Fibroblast of mammary gland (primary cell): Measurements from ENCODE around the gene POC1B.

ENCODE experiments used
- DNase-seq: peaks from one replicate; pipeline ENCODE4 v3.0.0-alpha.2; 2010; ENCODE audit warnings: low read depth
- H3K4me3 ChIP-seq: 2 replicates; pipeline ENCODE4 v1.5.1; 2011; ENCODE audit warnings: low read depth, mild to moderate bottlenecking, low read length, moderate library complexity; ENCODE audit not compliant: control insufficient read depth
- TF ChIP-seq, protein P1 (sequence below): conservative IDR thresholded peaks from 2 replicates; pipeline ENCODE4 v1.5.1; 2011; ENCODE audit warnings: low read depth, low read length, inconsistent platforms; ENCODE audit not compliant: control insufficient read depth, insufficient read depth

POC1B gene

DNA sequence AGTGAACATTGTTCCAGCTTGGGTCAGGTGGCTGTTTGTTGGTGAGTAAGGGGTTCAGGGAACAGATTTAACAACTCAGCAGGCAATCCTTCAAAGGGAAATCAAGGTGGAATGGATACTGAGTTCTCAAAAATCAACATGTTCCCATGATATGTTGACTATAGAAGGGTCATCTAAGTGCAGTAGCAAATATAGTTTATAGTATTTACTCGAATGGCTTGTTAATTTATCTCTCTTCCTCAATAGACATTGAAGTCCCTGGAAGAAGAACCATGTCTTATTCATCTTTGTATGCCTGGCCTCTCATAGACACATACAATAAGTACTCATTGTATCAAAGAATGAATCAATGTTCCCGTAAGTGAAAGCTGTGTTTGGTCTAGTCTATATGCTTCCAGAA, 149.0 kb downstream of the POC1B start:
- H3K4me3 ChIP-seq = no peak overlapping the region
- TF ChIP-seq, protein P1, sequence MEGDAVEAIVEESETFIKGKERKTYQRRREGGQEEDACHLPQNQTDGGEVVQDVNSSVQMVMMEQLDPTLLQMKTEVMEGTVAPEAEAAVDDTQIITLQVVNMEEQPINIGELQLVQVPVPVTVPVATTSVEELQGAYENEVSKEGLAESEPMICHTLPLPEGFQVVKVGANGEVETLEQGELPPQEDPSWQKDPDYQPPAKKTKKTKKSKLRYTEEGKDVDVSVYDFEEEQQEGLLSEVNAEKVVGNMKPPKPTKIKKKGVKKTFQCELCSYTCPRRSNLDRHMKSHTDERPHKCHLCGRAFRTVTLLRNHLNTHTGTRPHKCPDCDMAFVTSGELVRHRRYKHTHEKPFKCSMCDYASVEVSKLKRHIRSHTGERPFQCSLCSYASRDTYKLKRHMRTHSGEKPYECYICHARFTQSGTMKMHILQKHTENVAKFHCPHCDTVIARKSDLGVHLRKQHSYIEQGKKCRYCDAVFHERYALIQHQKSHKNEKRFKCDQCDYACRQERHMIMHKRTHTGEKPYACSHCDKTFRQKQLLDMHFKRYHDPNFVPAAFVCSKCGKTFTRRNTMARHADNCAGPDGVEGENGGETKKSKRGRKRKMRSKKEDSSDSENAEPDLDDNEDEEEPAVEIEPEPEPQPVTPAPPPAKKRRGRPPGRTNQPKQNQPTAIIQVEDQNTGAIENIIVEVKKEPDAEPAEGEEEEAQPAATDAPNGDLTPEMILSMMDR = no peak
- no peak for DNase-seq

DNA sequence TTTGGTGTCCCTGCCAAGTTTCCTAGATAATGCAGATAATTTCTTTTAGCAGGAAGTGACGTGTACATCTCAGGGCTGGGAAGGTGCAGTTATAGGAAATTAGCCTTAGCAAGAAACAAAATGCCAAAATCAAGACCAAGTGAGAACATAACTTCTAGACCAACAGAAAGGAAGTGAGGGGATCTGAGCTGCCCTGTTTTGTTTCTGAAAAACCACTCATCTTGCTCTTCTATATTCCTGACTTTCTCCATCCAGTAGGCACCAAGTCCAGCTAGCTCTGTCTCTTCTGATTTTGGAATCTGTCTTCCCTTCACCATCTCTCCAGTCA, 149.7 kb downstream of the POC1B start:
- TF ChIP-seq, protein P1 = no peak
- DNase-seq = no peak

DNA sequence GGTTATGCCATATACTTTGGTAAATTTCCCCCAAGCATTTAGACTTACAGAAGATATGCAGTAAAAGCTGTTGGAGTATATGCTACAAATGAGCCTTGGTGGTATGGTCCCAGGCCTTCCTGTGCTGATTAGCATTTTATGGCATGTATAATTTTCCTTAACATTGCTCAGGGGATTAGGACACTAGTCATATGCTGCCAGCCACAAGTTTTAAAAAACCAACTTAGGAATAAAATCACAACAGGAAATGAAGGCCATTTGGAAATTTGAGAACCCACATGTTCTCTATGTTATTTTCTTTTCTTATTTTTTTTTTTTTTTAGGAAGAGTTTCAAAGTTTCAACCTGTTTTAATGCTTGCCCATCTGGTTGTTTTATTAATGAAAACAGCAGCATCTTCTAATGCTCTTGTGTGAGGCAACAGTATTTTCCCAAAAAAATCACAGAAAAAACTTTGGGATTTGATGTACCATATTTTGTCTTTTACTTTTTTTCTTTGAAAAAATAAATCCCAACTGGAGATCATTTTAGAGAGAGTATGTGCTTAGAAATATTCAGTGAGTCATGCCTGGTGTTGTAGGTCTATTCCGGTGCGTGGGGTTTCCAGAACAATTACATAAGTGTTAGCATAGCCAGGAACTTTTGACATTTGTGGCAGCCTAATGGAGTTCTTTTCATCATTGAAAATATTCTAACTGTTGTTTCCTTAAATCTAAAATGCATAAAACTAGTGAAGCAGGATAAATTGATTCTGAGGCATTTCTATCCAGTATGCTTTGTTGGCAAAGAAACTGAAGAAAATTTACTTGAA, 151.9 kb downstream of the POC1B start:
- peak; percentile 82 for DNase-seq
- TF ChIP-seq, protein P1 = no peak
- no peak overlapping the region for H3K4me3 ChIP-seq

More for the DNA sequence above, 149.7 kb downstream of the POC1B start:
- no peak overlapping the region for H3K4me3 ChIP-seq

DNA sequence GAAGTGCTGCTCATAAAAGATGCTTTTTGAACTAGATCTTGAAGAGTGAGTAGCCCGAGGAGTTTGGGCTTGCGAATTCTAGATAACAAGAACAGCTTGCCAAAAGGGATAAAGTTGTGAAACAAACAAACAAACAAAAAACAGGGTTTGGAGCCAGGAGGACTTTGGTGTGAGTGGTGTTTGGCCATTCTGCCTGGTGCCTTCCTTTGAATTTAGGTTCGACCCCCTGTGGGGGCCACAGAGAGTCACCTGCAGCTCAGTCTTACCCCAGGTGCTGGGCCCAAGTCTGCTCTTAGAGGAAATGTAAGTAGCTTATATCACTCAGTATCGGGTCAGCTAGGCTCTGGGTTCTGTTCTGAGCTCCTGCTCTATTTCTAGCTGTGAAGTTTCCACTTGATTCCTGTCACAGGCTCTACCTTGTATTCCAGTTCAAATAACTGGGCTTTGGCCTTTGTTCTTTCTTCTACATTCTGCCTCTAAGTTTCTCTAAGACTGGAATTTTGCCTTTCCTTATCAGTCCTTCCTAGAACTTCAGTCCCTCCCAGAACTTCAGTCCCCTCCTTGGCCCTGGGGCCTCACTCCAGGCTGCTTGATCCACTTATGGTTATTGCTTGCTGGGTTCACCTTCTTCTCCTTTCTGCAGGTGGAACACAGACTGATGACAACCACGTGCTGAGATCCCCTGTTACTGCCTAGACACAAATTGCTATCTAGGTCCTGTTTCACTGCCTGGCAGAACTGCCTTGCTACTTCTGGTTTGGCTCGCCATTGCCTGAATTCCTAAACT, 153.1 kb downstream of the POC1B start:
- TF ChIP-seq, protein P1 = no peak
- DNase-seq = no peak
- H3K4me3 ChIP-seq = no peak overlapping the region

DNA sequence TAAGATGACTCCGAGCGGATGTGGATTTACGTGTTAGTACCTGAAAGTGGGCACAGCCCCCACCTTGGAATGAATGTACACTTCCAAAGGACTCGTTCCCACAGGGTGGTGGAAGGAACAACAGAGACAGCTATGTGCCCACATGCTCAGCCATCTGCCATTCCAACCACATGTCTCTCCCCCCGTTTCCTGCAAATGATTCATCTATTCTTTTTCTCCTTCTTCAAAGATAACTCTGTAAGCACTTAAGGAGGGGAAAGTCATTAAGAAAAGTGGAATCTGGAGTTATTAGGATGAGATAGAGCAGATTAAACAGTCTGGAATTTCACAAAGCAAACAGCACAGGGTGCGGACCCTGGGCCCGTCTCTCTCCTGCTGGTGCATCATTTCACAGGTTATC, 155.0 kb downstream of the POC1B start:
- H3K4me3 ChIP-seq = no peak overlapping the region
- DNase-seq = peak; percentile 65

DNA sequence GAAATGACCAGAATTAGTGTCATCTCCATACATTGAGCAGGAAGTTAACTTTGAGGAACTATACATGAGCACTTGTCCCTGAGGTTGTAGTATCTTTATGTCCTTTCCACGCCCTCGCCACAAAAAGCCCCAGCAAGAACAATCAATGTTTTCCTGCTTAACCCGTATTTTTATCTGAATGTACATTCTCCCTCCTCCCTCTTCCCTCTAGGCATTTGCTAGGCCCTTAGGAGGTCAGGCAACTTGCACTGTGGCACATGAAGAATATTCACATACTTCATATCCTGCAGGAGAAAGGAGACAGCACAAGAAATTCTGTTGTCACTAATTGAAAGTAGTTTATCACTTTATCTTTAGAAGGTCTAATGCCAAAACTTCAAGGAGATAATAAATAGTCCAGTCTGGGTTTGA, 155.4 kb downstream of the POC1B start:
- no peak overlapping the region for H3K4me3 ChIP-seq
- no peak for DNase-seq
- TF ChIP-seq, protein P1 = no peak

More for the DNA sequence above, 155.0 kb downstream of the POC1B start:
- TF ChIP-seq, protein P1 = no peak
